Endothelial cell of umbilical vein (primary cell): ENCODE results near the gene ZFP36. TPM values are rescaled to one million over a fixed set of nuclear protein-coding genes. Genes with fewer than 3 reads are reported as not detected.

Experiments
- BruUV-seq: library from RNA; stranded (reverse); fragments of 400-500 nt; replicated peaks from 2 replicates; lab custom pipeline; 2021; lab: Mats Ljungman, UMichigan
- CTCF ChIA-PET: fragments of 300-600, 350-600 bp; sonication (Branson Sonifier 250); formaldehyde crosslinking; loops from one replicate; lab custom pipeline; 2021; ENCODE audit warnings: antibody characterized with exemption, inconsistent platforms; lab: Charles Lee
- POLR2A ChIA-PET: fragments of 300-600, 350-600 bp; sonication (Branson Sonifier 250); formaldehyde crosslinking; loops from one replicate; lab custom pipeline; 2021; ENCODE audit warnings: antibody characterized with exemption, inconsistent platforms; lab: Charles Lee
- DNase-seq: peaks from one replicate; pipeline ENCODE4 v3.0.0-alpha.2; 2011; ENCODE audit warnings: low read depth, low spot score
- FAIRE-seq: peaks from 2 replicates; lab custom pipeline; 2011; peaks lifted over from hg19 to GRCh38; lab: Jason Lieb, UNC
- H2AFZ ChIP-seq: 2 replicates; pipeline ENCODE4 v1.6.0; 2012; ENCODE audit warnings: low read depth, low read length, control low read depth, inconsistent platforms
- H3K27ac ChIP-seq: 2 replicates; pipeline ENCODE4 v1.5.1; 2011; ENCODE audit warnings: low read depth, mild to moderate bottlenecking, control low read depth, low read length, moderate library complexity; ENCODE audit not compliant: insufficient read depth
- H3K27me3 ChIP-seq, 2 experiments: 2 replicates each; pipeline versions ENCODE4 v1.6.0 to v1.6.1; 2011; ENCODE audit warnings: low read length in 2 of 2, mixed read lengths in 1 of 2; ENCODE audit not compliant: control insufficient read depth in 2 of 2, insufficient read depth in 2 of 2
- H3K36me3 ChIP-seq, 2 experiments: 2 replicates in 1 of 2; 3 replicates in 1 of 2; pipeline ENCODE4 v1.5.1; 2011; ENCODE audit warnings: low read length in 2 of 2, mild to moderate bottlenecking in 1 of 2, moderate library complexity in 1 of 2; ENCODE audit not compliant: control insufficient read depth in 2 of 2, insufficient read depth in 2 of 2; ENCODE audit errors: extremely low read depth in 1 of 2
- H3K4me1 ChIP-seq: 3 replicates; pipeline ENCODE4 v1.5.1; 2011; ENCODE audit warnings: mild to moderate bottlenecking, low read length; ENCODE audit not compliant: control insufficient read depth, insufficient read depth; ENCODE audit errors: extremely low read depth
- H3K4me2 ChIP-seq: 2 replicates; pipeline ENCODE4 v1.6.1; 2011; ENCODE audit warnings: low read length, control low read depth, mixed read lengths; ENCODE audit not compliant: insufficient read depth
- H3K4me3 ChIP-seq, 3 experiments: fragments of 200-600 bp in 1 of 3; sonication (generic), shearing (Covaris generic) in 1 of 3; replicated peaks in 1 of 3; 2 replicates each; pipeline ENCODE4 v1.5.1; 2011 to 2016; ENCODE audit warnings: control low read depth in 3 of 3, low read length in 3 of 3, mild to moderate bottlenecking in 2 of 3, inconsistent platforms in 1 of 3, low read depth in 1 of 3, moderate library complexity in 1 of 3; ENCODE audit not compliant: insufficient read depth in 1 of 3
- H3K79me2 ChIP-seq: 2 replicates; pipeline ENCODE4 v1.6.0; 2012; ENCODE audit warnings: low read length, inconsistent platforms; ENCODE audit not compliant: control insufficient read depth, insufficient read depth
- H3K9ac ChIP-seq: replicated peaks from 2 replicates; pipeline ENCODE3; 2011; ENCODE audit warnings: low read length, control low read depth; ENCODE audit not compliant: insufficient read depth; ENCODE audit errors: extremely low read depth
- H3K9me1 ChIP-seq: replicated peaks from 3 replicates; pipeline ENCODE4 v1.6.0; 2011; ENCODE audit warnings: mild to moderate bottlenecking, low read length; ENCODE audit not compliant: control insufficient read depth, insufficient read depth; ENCODE audit errors: extremely low read depth
- H3K9me3 ChIP-seq: replicated peaks from 2 replicates; pipeline ENCODE4 v1.5.1; 2012; ENCODE audit warnings: low read length, inconsistent platforms; ENCODE audit not compliant: control insufficient read depth, insufficient read depth
- H4K20me1 ChIP-seq: replicated peaks from 2 replicates; pipeline ENCODE3; 2011; ENCODE audit warnings: mild to moderate bottlenecking, low read length; ENCODE audit not compliant: control insufficient read depth, insufficient read depth; ENCODE audit errors: extremely low read depth
- EZH2 ChIP-seq: IDR thresholded peaks from 2 replicates; pipeline ENCODE4 v1.6.1; 2012; ENCODE audit warnings: borderline replicate concordance, low read depth, mild to moderate bottlenecking, moderate library complexity, low read length, inconsistent platforms; ENCODE audit not compliant: severe bottlenecking
- FOS ChIP-seq: IDR thresholded peaks from 2 replicates; pipeline ENCODE4 v1.6.1; 2011; ENCODE audit warnings: mild to moderate bottlenecking, low read length, moderate library complexity, borderline replicate concordance; ENCODE audit not compliant: insufficient read depth
- GATA2 ChIP-seq: IDR thresholded peaks from 2 replicates; pipeline ENCODE4 v1.7.0; 2011; ENCODE audit warnings: low read depth, mild to moderate bottlenecking, moderate library complexity, mixed read lengths, low read length; ENCODE audit not compliant: insufficient read length, insufficient read depth
- JUN ChIP-seq: IDR thresholded peaks from 2 replicates; pipeline ENCODE4 v1.6.1; 2011; ENCODE audit warnings: borderline replicate concordance, low read depth; ENCODE audit not compliant: insufficient read length, insufficient read depth
- MAX ChIP-seq: IDR thresholded peaks from 2 replicates; pipeline ENCODE4 v1.6.1; 2011; ENCODE audit not compliant: insufficient read depth, insufficient read length
- MYC ChIP-seq: IDR thresholded peaks from one replicate; pipeline ENCODE4 v1.6.1; 2011; ENCODE audit warnings: mild to moderate bottlenecking, low read depth, low read length
- POLR2A ChIP-seq: IDR thresholded peaks from 2 replicates; pipeline ENCODE4 v1.6.1; 2012; ENCODE audit warnings: low read depth, mild to moderate bottlenecking, control low read depth, low read length
- POLR2AphosphoS5 ChIP-seq: IDR thresholded peaks from 2 replicates; pipeline ENCODE4 v1.6.1; 2012; ENCODE audit warnings: low read depth, mild to moderate bottlenecking, control low read depth, low read length, moderate library complexity; ENCODE audit not compliant: insufficient read depth
- dilution Hi-C: fragments of 300-500 bp; cut with MboI; formaldehyde crosslinking; loops from one replicate; pipeline ENCODE4 v1.15.0; 2019; ENCODE audit warnings: low sequenced_read_pairs; ENCODE audit not compliant: extremely low pct_ligation_motif_present
- intact Hi-C: fragments of 100-400 bp; cut with micrococcal nuclease; formaldehyde crosslinking; loops from one replicate; pipeline ENCODE4 v1.10.0; 2022
- polyA plus RNA-seq, 4 experiments: library from polyadenylated mRNA; depleted of rRNA in 3 of 4; stranded (reverse) in 3 of 4; unstranded in 1 of 4; fragments of >200 nt; gene quantifications; 2 replicates each; pipeline versions ENCODE4 v1.2.1 to v1.2.3, GENCODE V29; 2011 to 2012; ENCODE audit warnings: missing spikeins in 1 of 4
- total RNA-seq: library from RNA; stranded (reverse); gene quantifications from 2 replicates; pipeline ENCODE4 v1.2.3, GENCODE V29; 2021
- TF ChIP-seq, protein P1 (sequence below), 2 donors: IDR thresholded peaks; 1 replicate in 1 of 2; 2 replicates in 1 of 2; pipeline ENCODE4 v1.5.1; 2011; ENCODE audit warnings: low read length in 2 of 2, mild to moderate bottlenecking in 2 of 2, moderate library complexity in 2 of 2, control low read depth in 1 of 2, inconsistent platforms in 1 of 2, low read depth in 1 of 2; ENCODE audit not compliant: insufficient read depth in 1 of 2; ENCODE audit errors: extremely low read depth in 1 of 2

Gene ZFP36
- total and polyA plus RNA-seq, 2 donors (not counting 3 experiments of a cell fraction or from before 2014, with no cell fraction given) = 12.2 to 21.7 TPM

GRCh38 chr19:39423258-39424086 lies 16.8 kb downstream of the ZFP36 start:
- ChIA-PET POLR2A (interaction anchor here (2.2 kb wide), 1 partner anchor 12 kb away, joined by 9 read pairs; the partner anchor contains the start of gene RPS16), CTCF (interaction anchor here (1.2 kb wide), 1 partner anchor 10 kb away, joined by 4 read pairs; no protein-coding TSS in a partner anchor)
- H3K4me1 ChIP-seq = peaks cover 4% of the 10 kb centered on the region
- no peak for FAIRE-seq
- dilution Hi-C loops (no loop called here), intact Hi-C loops (no loop called here)
- H4K20me1 ChIP-seq = no peaks in the 10 kb centered on the region
- H3K9me1 ChIP-seq = no peaks in the 10 kb centered on the region
- H3K27ac ChIP-seq = no peak overlapping the region
- no peak for DNase-seq
- no TSS peak for BruUV-seq
- H2AFZ ChIP-seq = no peak overlapping the region
- H3K9ac ChIP-seq = no peak overlapping the region
- no peaks in the 10 kb centered on the region for H3K27me3 ChIP-seq
- TF ChIP-seq EZH2 (no peak), MYC (no peak), GATA2 (no peak), FOS (no peak), MAX (no peak), POLR2A (no peak), POLR2AphosphoS5 (no peak), JUN (no peak)
- TF ChIP-seq, protein P1, sequence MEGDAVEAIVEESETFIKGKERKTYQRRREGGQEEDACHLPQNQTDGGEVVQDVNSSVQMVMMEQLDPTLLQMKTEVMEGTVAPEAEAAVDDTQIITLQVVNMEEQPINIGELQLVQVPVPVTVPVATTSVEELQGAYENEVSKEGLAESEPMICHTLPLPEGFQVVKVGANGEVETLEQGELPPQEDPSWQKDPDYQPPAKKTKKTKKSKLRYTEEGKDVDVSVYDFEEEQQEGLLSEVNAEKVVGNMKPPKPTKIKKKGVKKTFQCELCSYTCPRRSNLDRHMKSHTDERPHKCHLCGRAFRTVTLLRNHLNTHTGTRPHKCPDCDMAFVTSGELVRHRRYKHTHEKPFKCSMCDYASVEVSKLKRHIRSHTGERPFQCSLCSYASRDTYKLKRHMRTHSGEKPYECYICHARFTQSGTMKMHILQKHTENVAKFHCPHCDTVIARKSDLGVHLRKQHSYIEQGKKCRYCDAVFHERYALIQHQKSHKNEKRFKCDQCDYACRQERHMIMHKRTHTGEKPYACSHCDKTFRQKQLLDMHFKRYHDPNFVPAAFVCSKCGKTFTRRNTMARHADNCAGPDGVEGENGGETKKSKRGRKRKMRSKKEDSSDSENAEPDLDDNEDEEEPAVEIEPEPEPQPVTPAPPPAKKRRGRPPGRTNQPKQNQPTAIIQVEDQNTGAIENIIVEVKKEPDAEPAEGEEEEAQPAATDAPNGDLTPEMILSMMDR (IDR thresholded peaks at IDR 0.05; ENCODE audit: extremely low read depth in 1 of 2, insufficient read depth in 1 of 2, low read depth in 1 of 2, low read length in 2 of 2) = no peak
- no peak overlapping the region for H3K4me2 ChIP-seq
- H3K4me3 ChIP-seq = no peak overlapping the region
- peaks cover 11 to 38% of the 10 kb centered on the region in 2 experiments for H3K36me3 ChIP-seq
- no peaks in the 10 kb centered on the region for H3K79me2 ChIP-seq
- no peaks in the 10 kb centered on the region for H3K9me3 ChIP-seq
